Cardiac fibroblast (primary cell): ENCODE measurements around the gene EEFSEC.

ENCODE experiments used
- DNase-seq, 2 donors: peaks; one replicate each; pipeline versions ENCODE4 v3.0.0 to v3.0.0-alpha.2; 2010; ENCODE audit warnings: low read depth in 2 of 2
- H3K4me3 ChIP-seq, 2 donors: replicated peaks in 1 of 2; 1 replicate in 1 of 2; 2 replicates in 1 of 2; pipeline ENCODE4 v1.5.1; 2011; ENCODE audit warnings: low read depth in 2 of 2, low read length in 2 of 2, mild to moderate bottlenecking in 2 of 2, moderate library complexity in 1 of 2
- CTCF ChIP-seq: IDR thresholded peaks from one replicate; pipeline ENCODE4 v1.5.1; 2011; ENCODE audit warnings: low read depth, mild to moderate bottlenecking, low read length, inconsistent platforms

EEFSEC gene

GRCh38 chr3:128369881-128370642 lies 216.8 kb downstream of the EEFSEC start:
- no peak for DNase-seq
- no peak for TF ChIP-seq CTCF
- no peak overlapping the region for H3K4me3 ChIP-seq

- no peak overlapping the region for H3K4me3 ChIP-seq
- DNase-seq = no peak
- no peak for TF ChIP-seq CTCF
Measured at GRCh38 chr3:128372281-128372680, 219.0 kb downstream of the EEFSEC start.

- DNase-seq = no peak
- H3K4me3 ChIP-seq = no peak overlapping the region
Measured at GRCh38 chr3:128372707-128373533, 219.6 kb downstream of the EEFSEC start.

GRCh38 chr3:128374746-128375445 lies 221.6 kb downstream of the EEFSEC start:
- H3K4me3 ChIP-seq = no peak overlapping the region
- no peak for TF ChIP-seq CTCF
- DNase-seq = no peak

More at GRCh38 chr3:128372707-128373533, 219.6 kb downstream of the EEFSEC start:
- TF ChIP-seq CTCF = no peak

GRCh38 chr3:128376516-128376915 lies 223.2 kb downstream of the EEFSEC start:
- no peak for TF ChIP-seq CTCF
- H3K4me3 ChIP-seq = no peak overlapping the region
- DNase-seq = no peak

GRCh38 chr3:128378631-128379347 lies 225.5 kb downstream of the EEFSEC start:
- H3K4me3 ChIP-seq = no peak overlapping the region
- peak; percentile 13 to 52 for DNase-seq
- TF ChIP-seq CTCF = no peak
